NCI-H510A (cell line): Measurements from ENCODE around the gene FYCO1.
"Not testable (repeated sequence)": the region's sequence is repeated elsewhere in the genome, so short reads cannot be mapped to it uniquely, and the experiment has no call there.

Source experiments
- DNase-seq: peaks from one replicate; lab custom pipeline; 2025; lab: John Stamatoyannopoulos, UW

The FYCO1 gene

GRCh38 chr3:45995236-45996192 lies at the start of gene FYCO1:
TSS of gene FYCO1 (minus strand) at chr3:45995824. CDS start at chr3:45984910, 10,914 bp downstream.
- DNase-seq: peak; percentile 68

- no peak for DNase-seq
Measured at GRCh38 chr3:46038916-46039315, 43.3 kb upstream of the FYCO1 start.

- DNase-seq: not testable (repeated sequence)
Measured at GRCh38 chr3:46038071-46038470, 42.4 kb upstream of the FYCO1 start.

- no peak for DNase-seq
Measured at GRCh38 chr3:46036191-46036590, 40.6 kb upstream of the FYCO1 start.

GRCh38 chr3:46031747-46032146 lies 36.1 kb upstream of the FYCO1 start:
- no peak for DNase-seq

GRCh38 chr3:46031269-46031668 lies 35.6 kb upstream of the FYCO1 start:
- DNase-seq: no peak

- no peak for DNase-seq
Measured at GRCh38 chr3:46030626-46031025, 35.0 kb upstream of the FYCO1 start.

GRCh38 chr3:46029953-46030543 lies 34.4 kb upstream of the FYCO1 start:
- no peak for DNase-seq

- DNase-seq: no peak
Measured at GRCh38 chr3:46027736-46028397, 32.2 kb upstream of the FYCO1 start.

GRCh38 chr3:46027021-46027705 lies 31.5 kb upstream of the FYCO1 start, which contains the start of gene XCR1:
TSS of gene XCR1 (minus strand) at chr3:46027483. CDS start at chr3:46021947, 5,536 bp downstream.
- DNase-seq: no peak

- no peak for DNase-seq
Measured at GRCh38 chr3:46025139-46025538, 29.5 kb upstream of the FYCO1 start.

- DNase-seq: no peak
Measured at GRCh38 chr3:46024131-46024530, 28.5 kb upstream of the FYCO1 start.

GRCh38 chr3:46022909-46023785 lies 27.5 kb upstream of the FYCO1 start:
- no peak for DNase-seq

- DNase-seq: no peak
Measured at GRCh38 chr3:46021516-46021915, 25.9 kb upstream of the FYCO1 start.

- no peak for DNase-seq
Measured at GRCh38 chr3:46020766-46021510, 25.3 kb upstream of the FYCO1 start.

GRCh38 chr3:46019707-46020106 lies 24.1 kb upstream of the FYCO1 start:
- no peak for DNase-seq

GRCh38 chr3:46017720-46018119 lies 22.1 kb upstream of the FYCO1 start:
- DNase-seq: no peak

GRCh38 chr3:46013316-46014094 lies 17.9 kb upstream of the FYCO1 start:
- DNase-seq: no peak

- DNase-seq: no peak
Measured at GRCh38 chr3:46012246-46012645, 16.6 kb upstream of the FYCO1 start.
